Effector memory CD4-positive, alpha-beta T cell (primary cell): ENCODE data around the gene HOXB3.

ENCODE experiments used
- DNase-seq, 3 donors: peaks; one replicate each; pipeline ENCODE4 v3.0.0-alpha.2; 2020
- H3K27ac ChIP-seq: 2 replicates; pipeline ENCODE4 v1.7.0; 2013; ENCODE audit warnings: mild to moderate bottlenecking, low read length, moderate library complexity; ENCODE audit not compliant: insufficient read depth, poor library complexity, severe bottlenecking
- H3K27me3 ChIP-seq: replicated peaks from 2 replicates; pipeline ENCODE4 v1.7.0; 2013; ENCODE audit warnings: mild to moderate bottlenecking, low read length; ENCODE audit not compliant: insufficient read depth, control insufficient read depth, poor library complexity, severe bottlenecking
- H3K36me3 ChIP-seq: 2 replicates; pipeline ENCODE4 v1.7.0; 2013; ENCODE audit warnings: mild to moderate bottlenecking, low read length, moderate library complexity; ENCODE audit not compliant: control insufficient read depth, insufficient read depth
- H3K4me1 ChIP-seq: 2 replicates; pipeline ENCODE4 v1.7.0; 2013; ENCODE audit warnings: low read length, mild to moderate bottlenecking; ENCODE audit not compliant: control insufficient read depth, insufficient read depth, poor library complexity, severe bottlenecking
- H3K4me3 ChIP-seq: 2 replicates; pipeline ENCODE4 v1.7.0; 2013; ENCODE audit warnings: low read length, low read depth, mild to moderate bottlenecking; ENCODE audit not compliant: insufficient read depth, poor library complexity, severe bottlenecking
- H3K9me3 ChIP-seq: 2 replicates; pipeline ENCODE4 v1.7.0; 2013; ENCODE audit warnings: mild to moderate bottlenecking, low read length, moderate library complexity; ENCODE audit not compliant: control insufficient read depth

The HOXB3 gene

GRCh38 chr17:48617471-48618255 is 27.6 kb upstream of the HOXB3 start:
- no peaks in the 10 kb centered on the region for H3K36me3 ChIP-seq
- DNase-seq: no peak
- H3K4me3 ChIP-seq: no peak overlapping the region
- H3K27me3 ChIP-seq: peaks cover 78% of the 10 kb centered on the region
- H3K27ac ChIP-seq: no peak overlapping the region
- H3K4me1 ChIP-seq: peaks cover 34% of the 10 kb centered on the region
- H3K9me3 ChIP-seq: no peaks in the 10 kb centered on the region

- no peak overlapping the region for H3K27ac ChIP-seq
- peaks cover 82% of the 10 kb centered on the region for H3K27me3 ChIP-seq
- peaks cover 42% of the 10 kb centered on the region for H3K4me1 ChIP-seq
- H3K4me3 ChIP-seq: no peak overlapping the region
- H3K9me3 ChIP-seq: no peaks in the 10 kb centered on the region
- no peak for DNase-seq
- no peaks in the 10 kb centered on the region for H3K36me3 ChIP-seq
These were observed 26.9 kb upstream of the HOXB3 start for GRCh38 chr17:48616717-48617470.

GRCh38 chr17:48615963-48616716 is 26.1 kb upstream of the HOXB3 start:
- no peak for DNase-seq
- H3K27me3 ChIP-seq: peaks cover 83% of the 10 kb centered on the region
- peaks cover 49% of the 10 kb centered on the region for H3K4me1 ChIP-seq
- H3K27ac ChIP-seq: no peak overlapping the region
- no peak overlapping the region for H3K4me3 ChIP-seq
- H3K9me3 ChIP-seq: no peaks in the 10 kb centered on the region
- no peaks in the 10 kb centered on the region for H3K36me3 ChIP-seq

GRCh38 chr17:48615047-48615962 is 25.3 kb upstream of the HOXB3 start, which contains the start of gene HOXB8:
TSS of gene HOXB8 (minus strand) at chr17:48615292. CDS start at chr17:48614704, 588 bp downstream.
- no peak for DNase-seq

GRCh38 chr17:48613862-48614694 is 24.0 kb upstream of the HOXB3 start:
- Histone ChIP-seq H3K4me1 (peaks cover 63% of the 10 kb centered on the region), H3K36me3 (no peaks in the 10 kb centered on the region), H3K4me3 (peak overlapping the region; percentile 6), H3K27me3 (peaks cover 84% of the 10 kb centered on the region), H3K27ac (no peak overlapping the region), H3K9me3 (no peaks in the 10 kb centered on the region)
- DNase-seq: no peak

More at GRCh38 chr17:48615047-48615962, 25.3 kb upstream of the HOXB3 start, which contains the start of gene HOXB8:
- no peaks in the 10 kb centered on the region for H3K9me3 ChIP-seq
- no peaks in the 10 kb centered on the region for H3K36me3 ChIP-seq
- peak within 1 kb of the TSS; percentile 6 for H3K4me3 ChIP-seq
- H3K27ac ChIP-seq: no peak within 1 kb of the TSS
- peaks cover 57% of the 10 kb centered on the region for H3K4me1 ChIP-seq
- peaks cover 86% of the 10 kb centered on the region for H3K27me3 ChIP-seq

- no peak overlapping the region for H3K27ac ChIP-seq
- peak overlapping the region; percentile 44 for H3K4me3 ChIP-seq
- peaks cover 76% of the 10 kb centered on the region for H3K27me3 ChIP-seq
- no peaks in the 10 kb centered on the region for H3K9me3 ChIP-seq
- H3K36me3 ChIP-seq: no peaks in the 10 kb centered on the region
- peak; percentile 31 to 44 (median 37) for DNase-seq
- H3K4me1 ChIP-seq: peaks cover 56% of the 10 kb centered on the region
These were observed 23.0 kb upstream of the HOXB3 start for GRCh38 chr17:48612854-48613691.

- Histone ChIP-seq H3K27me3 (peaks cover 70% of the 10 kb centered on the region), H3K4me3 (peak overlapping the region; percentile 44), H3K9me3 (no peaks in the 10 kb centered on the region), H3K36me3 (no peaks in the 10 kb centered on the region), H3K4me1 (peaks cover 50% of the 10 kb centered on the region), H3K27ac (no peak overlapping the region)
- no peak for DNase-seq
These were observed 22.4 kb upstream of the HOXB3 start for GRCh38 chr17:48612456-48612853.

- Histone ChIP-seq H3K4me1 (peaks cover 49% of the 10 kb centered on the region), H3K27me3 (peaks cover 70% of the 10 kb centered on the region), H3K27ac (no peak overlapping the region), H3K9me3 (no peaks in the 10 kb centered on the region), H3K4me3 (peak overlapping the region; percentile 60), H3K36me3 (no peaks in the 10 kb centered on the region)
- DNase-seq: no peak
These were observed 21.8 kb upstream of the HOXB3 start for GRCh38 chr17:48611681-48612455.
